ENCODE data around the gene FOXC1. TPM values are rescaled to one million over a fixed set of nuclear protein-coding genes. Genes with fewer than 3 reads are reported as not detected.

The FOXC1 gene
- total RNA-seq, 1 donor from 2014 or later: 3.3 TPM

GRCh38 chr6:1597924-1598323 is 11.8 kb upstream of the FOXC1 start:
- no peak overlapping the region for H3K27ac Mint-ChIP-seq (ENCODE audit: unreplicated experiment)
- H3K27me3 Mint-ChIP-seq (ENCODE audit: unreplicated experiment): peaks cover 11% of the 10 kb centered on the region
- no peaks in the 10 kb centered on the region for H3K9me3 Mint-ChIP-seq (ENCODE audit: unreplicated experiment)
- TF ChIP-seq, protein P1, sequence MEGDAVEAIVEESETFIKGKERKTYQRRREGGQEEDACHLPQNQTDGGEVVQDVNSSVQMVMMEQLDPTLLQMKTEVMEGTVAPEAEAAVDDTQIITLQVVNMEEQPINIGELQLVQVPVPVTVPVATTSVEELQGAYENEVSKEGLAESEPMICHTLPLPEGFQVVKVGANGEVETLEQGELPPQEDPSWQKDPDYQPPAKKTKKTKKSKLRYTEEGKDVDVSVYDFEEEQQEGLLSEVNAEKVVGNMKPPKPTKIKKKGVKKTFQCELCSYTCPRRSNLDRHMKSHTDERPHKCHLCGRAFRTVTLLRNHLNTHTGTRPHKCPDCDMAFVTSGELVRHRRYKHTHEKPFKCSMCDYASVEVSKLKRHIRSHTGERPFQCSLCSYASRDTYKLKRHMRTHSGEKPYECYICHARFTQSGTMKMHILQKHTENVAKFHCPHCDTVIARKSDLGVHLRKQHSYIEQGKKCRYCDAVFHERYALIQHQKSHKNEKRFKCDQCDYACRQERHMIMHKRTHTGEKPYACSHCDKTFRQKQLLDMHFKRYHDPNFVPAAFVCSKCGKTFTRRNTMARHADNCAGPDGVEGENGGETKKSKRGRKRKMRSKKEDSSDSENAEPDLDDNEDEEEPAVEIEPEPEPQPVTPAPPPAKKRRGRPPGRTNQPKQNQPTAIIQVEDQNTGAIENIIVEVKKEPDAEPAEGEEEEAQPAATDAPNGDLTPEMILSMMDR (IDR thresholded peaks at IDR 0.05; ENCODE audit: partially characterized antibody, unreplicated experiment): no peak
- H3K36me3 Mint-ChIP-seq (ENCODE audit: unreplicated experiment): no peaks in the 10 kb centered on the region
- peaks cover 10% of the 10 kb centered on the region for H3K4me1 Mint-ChIP-seq (ENCODE audit: low read depth, unreplicated experiment)
- DNase-seq: no peak
- no peak overlapping the region for H3K4me3 Mint-ChIP-seq (ENCODE audit: unreplicated experiment)

GRCh38 chr6:1598433-1598832 is 11.3 kb upstream of the FOXC1 start:
- Mint-ChIP-seq H3K27me3 (ENCODE audit: unreplicated experiment) (peaks cover 11% of the 10 kb centered on the region), H3K4me1 (ENCODE audit: low read depth, unreplicated experiment) (peaks cover 10% of the 10 kb centered on the region)

GRCh38 chr6:1598886-1599285 is 10.8 kb upstream of the FOXC1 start:
- H3K27me3 Mint-ChIP-seq (ENCODE audit: unreplicated experiment): peaks cover 11% of the 10 kb centered on the region
- no peaks in the 10 kb centered on the region for H3K36me3 Mint-ChIP-seq (ENCODE audit: unreplicated experiment)
- peaks cover 10% of the 10 kb centered on the region for H3K4me1 Mint-ChIP-seq (ENCODE audit: low read depth, unreplicated experiment)
- DNase-seq: no peak
- H3K27ac Mint-ChIP-seq (ENCODE audit: unreplicated experiment): no peak overlapping the region
- H3K4me3 Mint-ChIP-seq (ENCODE audit: unreplicated experiment): no peak overlapping the region
- no peaks in the 10 kb centered on the region for H3K9me3 Mint-ChIP-seq (ENCODE audit: unreplicated experiment)
- TF ChIP-seq, protein P1 (IDR thresholded peaks at IDR 0.05; ENCODE audit: partially characterized antibody, unreplicated experiment): no peak

More at GRCh38 chr6:1598433-1598832, 11.3 kb upstream of the FOXC1 start:
- no peak overlapping the region for H3K4me3 Mint-ChIP-seq (ENCODE audit: unreplicated experiment)
- DNase-seq: no peak
- no peak overlapping the region for H3K27ac Mint-ChIP-seq (ENCODE audit: unreplicated experiment)
- no peaks in the 10 kb centered on the region for H3K36me3 Mint-ChIP-seq (ENCODE audit: unreplicated experiment)
- TF ChIP-seq, protein P1 (IDR thresholded peaks at IDR 0.05; ENCODE audit: partially characterized antibody, unreplicated experiment): no peak
- H3K9me3 Mint-ChIP-seq (ENCODE audit: unreplicated experiment): no peaks in the 10 kb centered on the region

GRCh38 chr6:1599469-1599868 is 10.2 kb upstream of the FOXC1 start:
- Mint-ChIP-seq H3K27me3 (ENCODE audit: unreplicated experiment) (peaks cover 11% of the 10 kb centered on the region), H3K9me3 (ENCODE audit: unreplicated experiment) (no peaks in the 10 kb centered on the region), H3K36me3 (ENCODE audit: unreplicated experiment) (no peaks in the 10 kb centered on the region), H3K4me1 (ENCODE audit: low read depth, unreplicated experiment) (peaks cover 10% of the 10 kb centered on the region), H3K4me3 (ENCODE audit: unreplicated experiment) (no peak overlapping the region), H3K27ac (ENCODE audit: unreplicated experiment) (no peak overlapping the region)
- no peak for DNase-seq
- TF ChIP-seq, protein P1 (IDR thresholded peaks at IDR 0.05; ENCODE audit: partially characterized antibody, unreplicated experiment): no peak

GRCh38 chr6:1600063-1600763 is 9.5 kb upstream of the FOXC1 start:
- H3K4me1 Mint-ChIP-seq (ENCODE audit: low read depth, unreplicated experiment): peaks cover 10% of the 10 kb centered on the region

More at GRCh38 chr6:1600063-1600763, 9.5 kb upstream of the FOXC1 start:
- TF ChIP-seq, protein P1 (IDR thresholded peaks at IDR 0.05; ENCODE audit: partially characterized antibody, unreplicated experiment): no peak
- no peaks in the 10 kb centered on the region for H3K36me3 Mint-ChIP-seq (ENCODE audit: unreplicated experiment)
- DNase-seq: no peak
- no peak overlapping the region for H3K4me3 Mint-ChIP-seq (ENCODE audit: unreplicated experiment)
- peaks cover 10% of the 10 kb centered on the region for H3K27me3 Mint-ChIP-seq (ENCODE audit: unreplicated experiment)
- H3K9me3 Mint-ChIP-seq (ENCODE audit: unreplicated experiment): no peaks in the 10 kb centered on the region
- H3K27ac Mint-ChIP-seq (ENCODE audit: unreplicated experiment): no peak overlapping the region
